Naive thymus-derived CD8-positive, alpha-beta T cell (primary cell): ENCODE measurements around the gene HSPB9. TPM values are rescaled to one million over a fixed set of nuclear protein-coding genes. Genes with fewer than 3 reads are reported as not detected.

Experiments used
- ATAC-seq, 2 donors: fragments of 150-1000 bp; cut with Tn5 transposase in 1 of 2; sonication (Bioruptor Pico), chemical (Tn5 transposase) in 1 of 2; 1 replicate in 1 of 2; 2 replicates in 1 of 2; pipeline ENCODE4 v1.10.0; 2021; ENCODE audit warnings: mild to moderate bottlenecking in 2 of 2, moderate library complexity in 2 of 2
- POLR2A ChIA-PET: fragments of 350-600 bp; sonication (Branson Sonifier 250); formaldehyde crosslinking; loops from one replicate; lab custom pipeline; 2021; ENCODE audit warnings: antibody characterized with exemption; lab: Charles Lee
- DNase-seq, 10 donors: peaks; one replicate each; pipeline versions ENCODE4 v3.0.0 to v3.0.0-alpha.2; 2020 to 2022
- H3K27ac Mint-ChIP-seq, 10 donors: one replicate each; pipeline ENCODE4 v1.8.0; 2020 to 2022; ENCODE audit warnings: mild to moderate bottlenecking in 10 of 10, mixed read lengths in 10 of 10, moderate library complexity in 4 of 10, inconsistent platforms in 1 of 10
- H3K27me3 Mint-ChIP-seq, 5 donors: one replicate each; pipeline ENCODE4 v1.8.0; 2021 to 2022; ENCODE audit warnings: mixed read lengths in 5 of 5
- H3K36me3 Mint-ChIP-seq, 3 donors: one replicate each; pipeline ENCODE4 v1.8.0; 2020 to 2022; ENCODE audit warnings: mixed read lengths in 3 of 3, mild to moderate bottlenecking in 2 of 3, inconsistent platforms in 1 of 3
- H3K4me1 Mint-ChIP-seq, 4 donors: one replicate each; pipeline ENCODE4 v1.8.0; 2021 to 2022; ENCODE audit warnings: mixed read lengths in 4 of 4
- H3K4me3 Mint-ChIP-seq, 10 donors: one replicate each; pipeline ENCODE4 v1.8.0; 2020 to 2022; ENCODE audit warnings: mild to moderate bottlenecking in 10 of 10, mixed read lengths in 10 of 10, moderate library complexity in 6 of 10, inconsistent platforms in 1 of 10
- H3K9me3 Mint-ChIP-seq, 9 donors: one replicate each; pipeline ENCODE4 v1.8.0; 2020 to 2022; ENCODE audit warnings: mixed read lengths in 9 of 9, mild to moderate bottlenecking in 3 of 9, inconsistent platforms in 1 of 9, moderate library complexity in 1 of 9
- polyA plus RNA-seq, 3 donors: library from polyadenylated mRNA; unstranded; fragments of 300-500 nt; fragmentation: Illumina TruSeq; gene quantifications; one replicate each; pipeline ENCODE4 v1.2.3, GENCODE V29; 2021
- total RNA-seq, 8 experiments: library from RNA in 2 of 8; stranded (reverse) in 2 of 8; gene quantifications; one replicate each; pipeline ENCODE4 v1.2.3 and lab custom pipeline; 2021 to 2026

HSPB9 gene
- total and polyA plus RNA-seq, 5 experiments from 2014 or later: not detected

DNA sequence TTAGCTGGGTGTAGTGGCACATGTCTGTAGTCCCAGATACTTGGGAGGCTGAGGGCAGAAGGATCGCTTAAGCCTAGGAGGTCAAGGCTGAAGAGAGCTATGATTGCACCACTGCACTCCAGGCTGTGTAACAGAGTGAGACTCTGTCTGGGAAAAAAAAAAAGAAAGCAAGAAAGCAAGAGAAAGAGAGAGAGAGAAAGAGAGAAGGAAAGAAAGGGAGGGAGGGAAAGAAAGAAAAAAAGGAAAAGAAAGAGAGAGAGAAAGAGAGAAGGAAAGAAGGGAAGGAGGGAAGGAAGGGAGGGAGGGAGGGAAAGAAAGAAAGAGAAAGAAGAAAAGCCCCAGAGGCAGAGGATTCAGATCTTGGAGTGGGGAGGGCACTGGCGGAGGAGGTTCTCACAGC lies 16.6 kb upstream of the HSPB9 start:
- DNase-seq (no peak), ATAC-seq (no peak)
- Mint-ChIP-seq H3K9me3 (no peaks in the 10 kb centered on the region), H3K4me1 (peaks cover 15 to 39% (median 28%) of the 10 kb centered on the region in 4 donors), H3K4me3 (peak overlapping the region in 2 of 10 donors; percentile 3 to 36), H3K27ac (peak overlapping the region in 2 of 10 donors; percentile 46 to 67), H3K36me3 (peaks cover 0 to 49% (median 15%) of the 10 kb centered on the region in 3 donors), H3K27me3 (no peaks in the 10 kb centered on the region)
- POLR2A ChIA-PET: interaction anchor here (0.5 to 1.3 kb wide), 2 partner anchors 32 to 702 kb away, joined by 7 read pairs; no protein-coding TSS in a partner anchor

- no peaks in the 10 kb centered on the region for H3K9me3 Mint-ChIP-seq
- peaks cover 17 to 46% (median 39%) of the 10 kb centered on the region in 4 donors for H3K4me1 Mint-ChIP-seq
- H3K27ac Mint-ChIP-seq: peak overlapping the region in 1 of 10 donors; percentile 75
- DNase-seq: no peak
- POLR2A ChIA-PET: interaction anchor here (0.6 to 1.3 kb wide), 6 partner anchors 33 to 458 kb away, joined by 3 to 7 read pairs (median 4); partner anchors contain the start of gene DNAJC7
- no peak for ATAC-seq
- H3K36me3 Mint-ChIP-seq: peaks cover 0 to 49% (median 15%) of the 10 kb centered on the region in 3 donors
- H3K27me3 Mint-ChIP-seq: no peaks in the 10 kb centered on the region
- H3K4me3 Mint-ChIP-seq: peak overlapping the region in 9 of 10 donors; percentile 26 to 76 (median 61)
Observed at GRCh38 chr17:42107124-42107523, 15.5 kb upstream of the HSPB9 start.

GRCh38 chr17:42107597-42108576 lies 14.7 kb upstream of the HSPB9 start:
- peak; percentile 79 to 81 for ATAC-seq
- DNase-seq: peak; percentile 84 to 97 (median 90)
- no peaks in the 10 kb centered on the region for H3K9me3 Mint-ChIP-seq
- H3K27me3 Mint-ChIP-seq: no peaks in the 10 kb centered on the region
- peaks cover 0 to 48% (median 15%) of the 10 kb centered on the region in 3 donors for H3K36me3 Mint-ChIP-seq
- H3K4me1 Mint-ChIP-seq: peaks cover 19 to 51% (median 45%) of the 10 kb centered on the region in 4 donors
- H3K4me3 Mint-ChIP-seq: peak overlapping the region; percentile 26 to 76 (median 60)
- POLR2A ChIA-PET: interaction anchor here (0.8 to 8.1 kb wide), 5 partner anchors 15 to 142 kb away, joined by 3 to 83 read pairs (median 4); partner anchors contain the start of genes DNAJC7 and NKIRAS2
- peak overlapping the region in 9 of 10 donors; percentile 13 to 90 (median 58) for H3K27ac Mint-ChIP-seq

DNA sequence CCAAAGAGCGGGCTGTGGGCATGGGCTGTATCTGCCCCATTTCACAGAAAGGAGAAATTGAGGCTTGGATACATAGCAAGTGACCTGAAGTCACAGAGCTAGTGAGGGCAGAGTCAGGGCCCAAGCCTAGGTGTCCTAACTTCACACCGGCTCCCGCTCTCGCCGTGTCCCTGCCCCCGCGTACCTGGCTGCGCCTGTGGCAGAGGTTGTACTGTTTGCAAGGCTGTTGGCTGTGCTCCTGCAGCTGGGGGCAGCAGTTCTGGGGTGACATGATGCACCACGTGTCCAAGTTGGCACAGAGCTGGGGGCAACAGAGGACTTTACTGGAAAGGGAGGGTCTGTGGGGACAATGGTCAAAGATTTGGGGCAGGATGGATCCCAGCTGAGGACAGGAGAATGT lies 13.5 kb upstream of the HSPB9 start:
- H3K27me3 Mint-ChIP-seq: no peaks in the 10 kb centered on the region
- H3K4me3 Mint-ChIP-seq: peak overlapping the region in 4 of 10 donors; percentile 12 to 33 (median 26)
- peak overlapping the region in 7 of 10 donors; percentile 21 to 91 (median 66) for H3K27ac Mint-ChIP-seq
- H3K4me1 Mint-ChIP-seq: peaks cover 19 to 56% (median 49%) of the 10 kb centered on the region in 4 donors
- H3K9me3 Mint-ChIP-seq: no peaks in the 10 kb centered on the region
- peaks cover 0 to 40% (median 15%) of the 10 kb centered on the region in 3 donors for H3K36me3 Mint-ChIP-seq
- no peak for DNase-seq
- POLR2A ChIA-PET: interaction anchor here (2.3 to 8.1 kb wide), 2 partner anchors 9 to 91 kb away, joined by 4 to 83 read pairs; partner anchors contain the start of genes DNAJC7 and NKIRAS2
- ATAC-seq: no peak

DNA sequence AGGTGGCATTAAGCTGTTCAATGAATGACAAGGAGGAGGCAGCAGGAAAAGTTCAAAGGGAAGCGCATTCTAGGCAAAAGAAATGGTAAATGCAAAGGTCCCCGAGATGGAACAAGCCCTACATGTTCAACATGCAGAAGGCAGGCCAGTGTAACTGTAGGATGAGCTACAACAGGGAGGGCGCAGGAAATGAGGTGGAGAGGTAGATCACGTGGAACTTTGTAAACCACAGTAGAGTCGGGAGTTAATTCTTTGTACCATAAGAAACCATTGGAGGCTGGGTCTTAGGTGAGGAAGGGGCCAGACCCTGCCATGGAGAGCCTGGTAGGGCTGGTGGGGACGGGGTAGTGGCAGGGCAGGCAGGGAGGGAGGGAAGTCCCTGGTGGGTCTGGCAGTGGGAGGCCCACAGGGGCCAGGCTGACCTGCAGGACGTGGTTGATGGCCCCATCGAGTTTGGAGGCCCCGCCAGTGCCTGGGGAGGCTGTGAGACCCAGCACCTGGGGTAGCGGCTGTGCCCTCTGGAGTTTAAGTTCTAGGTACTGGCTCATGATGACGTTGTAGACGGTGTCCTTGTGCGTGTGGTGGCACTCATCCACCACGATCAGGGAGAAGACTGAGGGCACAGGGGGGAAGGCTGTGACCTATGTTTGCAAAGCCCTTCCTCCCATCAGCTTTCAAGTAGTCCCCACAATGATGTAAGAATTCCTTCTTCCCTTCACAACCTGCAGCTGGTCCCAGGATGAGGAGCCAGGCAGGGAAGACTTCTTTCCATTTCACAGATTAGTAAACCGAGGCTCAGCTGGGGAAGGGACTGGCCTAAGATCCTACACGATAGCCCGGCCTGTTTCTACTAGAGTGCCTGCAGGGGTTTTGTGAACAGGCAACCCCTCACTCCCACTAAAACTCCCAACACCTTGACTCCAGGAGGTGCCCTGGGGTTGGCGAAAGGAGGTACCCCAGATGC lies 12.0 kb upstream of the HSPB9 start:
- POLR2A ChIA-PET: interaction anchor here (0.5 to 8.1 kb wide), 10 partner anchors 10 to 724 kb away, joined by 3 to 83 read pairs (median 4); partner anchors contain the start of genes CNP, DNAJC7, HSPB9 and KAT2A
- H3K4me3 Mint-ChIP-seq: peak overlapping the region; percentile 39 to 98 (median 68)
- ATAC-seq: no peak
- peaks cover 19 to 64% (median 53%) of the 10 kb centered on the region in 4 donors for H3K4me1 Mint-ChIP-seq
- peaks cover 0 to 33% (median 15%) of the 10 kb centered on the region in 3 donors for H3K36me3 Mint-ChIP-seq
- no peak for DNase-seq
- no peaks in the 10 kb centered on the region for H3K9me3 Mint-ChIP-seq
- no peaks in the 10 kb centered on the region for H3K27me3 Mint-ChIP-seq
- H3K27ac Mint-ChIP-seq: peak overlapping the region; percentile 45 to 100 (median 88)

DNA sequence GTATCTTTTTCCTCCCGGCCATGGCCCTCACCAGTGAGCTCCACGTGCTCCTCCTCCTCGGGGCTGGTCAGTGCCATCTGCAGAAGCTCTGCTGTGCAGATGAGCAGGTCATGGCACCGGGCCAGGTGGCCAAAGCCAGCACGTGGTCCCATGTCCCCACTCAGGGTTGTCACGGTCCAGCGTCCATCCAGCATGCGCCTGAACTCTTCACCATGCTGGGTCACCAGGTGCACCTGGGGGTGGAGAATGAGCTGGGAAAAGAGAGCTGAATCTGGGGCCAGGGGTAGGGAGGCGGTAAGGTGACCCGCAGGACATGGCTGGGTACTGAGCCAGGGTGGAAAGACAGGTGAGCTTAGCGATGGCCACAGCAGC lies 11.4 kb upstream of the HSPB9 start:
- no peaks in the 10 kb centered on the region for H3K27me3 Mint-ChIP-seq
- no peaks in the 10 kb centered on the region for H3K9me3 Mint-ChIP-seq
- DNase-seq: no peak
- no peak for ATAC-seq
- H3K27ac Mint-ChIP-seq: peak overlapping the region; percentile 35 to 100 (median 90)
- POLR2A ChIA-PET: interaction anchor here (0.5 to 8.1 kb wide), 10 partner anchors 10 to 723 kb away, joined by 3 to 83 read pairs (median 4); partner anchors contain the start of genes CNP, DNAJC7, HSPB9 and KAT2A
- peaks cover 0 to 29% (median 11%) of the 10 kb centered on the region in 3 donors for H3K36me3 Mint-ChIP-seq
- H3K4me1 Mint-ChIP-seq: peaks cover 19 to 65% (median 55%) of the 10 kb centered on the region in 4 donors
- H3K4me3 Mint-ChIP-seq: peak overlapping the region; percentile 50 to 98 (median 92)

DNA sequence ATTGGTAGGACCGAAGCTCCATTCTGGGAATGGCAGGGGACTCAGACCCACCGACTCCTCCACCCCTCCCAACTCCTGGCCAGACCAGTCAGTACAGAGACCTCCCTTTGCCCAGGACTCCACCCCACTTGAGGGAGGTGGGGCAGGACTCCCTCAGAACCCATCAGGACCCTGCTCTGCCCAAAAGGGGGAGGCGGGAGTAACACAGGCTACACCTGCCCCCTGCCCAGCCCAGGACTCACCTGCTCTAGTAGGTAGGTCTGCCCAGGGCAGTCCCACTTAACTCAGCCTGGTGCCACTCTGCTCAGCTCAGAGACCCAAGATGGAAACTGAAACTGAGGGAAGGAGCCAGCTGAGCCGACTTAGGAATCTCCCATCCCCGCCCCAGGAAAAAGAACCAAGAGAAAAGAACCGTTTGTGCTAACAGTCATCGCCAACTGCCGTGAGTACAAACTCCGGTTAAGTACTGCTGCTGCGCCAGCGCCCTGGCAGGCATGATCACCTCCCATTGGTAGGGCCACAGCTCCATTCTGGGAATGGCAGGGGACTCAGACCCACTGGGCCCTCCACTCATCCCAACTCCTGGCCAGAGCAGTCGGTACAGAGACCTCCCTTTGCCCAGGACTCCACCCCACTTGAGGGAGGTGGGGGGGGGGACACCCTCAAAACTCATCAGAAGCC lies 10.6 kb upstream of the HSPB9 start:
- H3K27me3 Mint-ChIP-seq: no peaks in the 10 kb centered on the region
- H3K27ac Mint-ChIP-seq: peak overlapping the region; percentile 93 to 100 (median 97)
- H3K4me3 Mint-ChIP-seq: peak overlapping the region; percentile 86 to 98 (median 93)
- peak in 1 of 2 donors; percentile 12 for ATAC-seq
- H3K36me3 Mint-ChIP-seq: peaks cover 5 to 34% (median 15%) of the 10 kb centered on the region in 3 donors
- DNase-seq: peak in 3 of 10 donors; percentile 17 to 29 (median 19)
- peaks cover 21 to 66% (median 61%) of the 10 kb centered on the region in 4 donors for H3K4me1 Mint-ChIP-seq
- H3K9me3 Mint-ChIP-seq: no peaks in the 10 kb centered on the region
- POLR2A ChIA-PET: interaction anchor here (0.7 to 8.1 kb wide), 18 partner anchors 8 to 424 kb away, joined by 3 to 83 read pairs (median 4); partner anchors contain the start of genes CNP, DNAJC7, EIF1 and HSPB9

DNA sequence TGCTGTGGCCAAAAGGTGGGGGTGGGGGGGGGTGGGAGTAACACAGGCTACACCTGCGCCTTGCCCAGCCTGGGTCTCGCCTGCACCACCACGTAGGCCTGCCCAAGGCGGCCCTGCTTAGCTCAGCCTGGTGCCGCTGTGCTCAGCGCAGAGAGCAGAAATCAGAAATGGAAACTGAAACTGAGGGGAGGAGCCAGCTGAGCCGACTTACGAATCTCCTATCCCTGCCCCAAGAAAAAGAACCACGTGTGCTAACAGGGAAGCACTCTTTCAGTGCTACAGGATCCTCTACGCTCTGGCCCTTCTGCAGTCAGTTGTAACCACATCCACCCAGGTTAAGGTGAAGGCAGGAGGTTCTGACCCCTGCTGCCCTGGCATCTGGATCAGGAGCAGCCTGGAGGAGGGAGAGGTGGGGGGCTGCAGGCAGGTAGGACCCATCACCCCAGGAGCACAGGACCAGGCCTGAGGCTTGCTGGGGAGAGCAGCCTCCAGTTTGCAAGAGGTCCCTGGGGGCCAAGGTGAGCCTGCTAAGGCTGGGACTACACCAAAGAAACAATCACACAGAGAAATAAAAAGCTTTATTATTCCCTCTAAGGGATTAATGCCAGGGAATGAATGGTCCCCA lies 9.9 kb upstream of the HSPB9 start, which contains the start of gene DHX58:
DHX58 (minus strand) TSS at position 163 of the 625 bp plus-strand sequence. CDS start 822 bp downstream, outside the sequence.
- Mint-ChIP-seq H3K27ac (peak within 1 kb of the TSS; percentile 93 to 100 (median 97)), H3K36me3 (peaks cover 5 to 36% (median 17%) of the 10 kb centered on the region in 3 donors), H3K4me3 (peak within 1 kb of the TSS; percentile 86 to 98 (median 93)), H3K9me3 (no peaks in the 10 kb centered on the region), H3K27me3 (no peaks in the 10 kb centered on the region), H3K4me1 (peaks cover 22 to 67% (median 60%) of the 10 kb centered on the region in 4 donors)
- DNase-seq (peak; percentile 56 to 87 (median 76)), ATAC-seq (peak; percentile 88)
- POLR2A ChIA-PET: interaction anchor here (0.6 to 8.1 kb wide), 19 partner anchors 8 to 424 kb away, joined by 3 to 83 read pairs (median 3); partner anchors contain the start of genes CNP, DNAJC7, EIF1 and GHDC

GRCh38 chr17:42113293-42114069 lies 9.1 kb upstream of the HSPB9 start:
- peak overlapping the region in 1 of 10 donors; percentile 87 for H3K4me3 Mint-ChIP-seq
- no peak for DNase-seq
- H3K4me1 Mint-ChIP-seq: peaks cover 22 to 62% (median 54%) of the 10 kb centered on the region in 4 donors
- POLR2A ChIA-PET: interaction anchor here (0.7 to 8.1 kb wide), 10 partner anchors 12 to 175 kb away, joined by 3 to 83 read pairs (median 5); partner anchors contain the start of genes CNP, DNAJC7, NKIRAS2 and STAT5A
- H3K27ac Mint-ChIP-seq: peak overlapping the region; percentile 51 to 100 (median 96)
- peaks cover 5 to 28% (median 14%) of the 10 kb centered on the region in 3 donors for H3K36me3 Mint-ChIP-seq
- H3K27me3 Mint-ChIP-seq: no peaks in the 10 kb centered on the region
- no peak for ATAC-seq
- H3K9me3 Mint-ChIP-seq: no peaks in the 10 kb centered on the region
